T follicular helper cell (primary cell): Measurements from ENCODE around the gene OLFML3.

ENCODE experiments used
- DNase-seq: peaks from one replicate; pipeline ENCODE4 v3.0.0-alpha.2; 2020; ENCODE audit warnings: low read depth

Gene OLFML3

GRCh38 chr1:113949007-113949406 is 30.3 kb upstream of the OLFML3 start:
- no peak for DNase-seq

- no peak for DNase-seq
These were observed 28.4 kb upstream of the OLFML3 start for GRCh38 chr1:113950908-113951307.

GRCh38 chr1:113951719-113952118 is 27.6 kb upstream of the OLFML3 start:
- DNase-seq: no peak

- DNase-seq: no peak
These were observed 21.3 kb upstream of the OLFML3 start for GRCh38 chr1:113957984-113958383.

- no peak for DNase-seq
These were observed 20.6 kb upstream of the OLFML3 start for GRCh38 chr1:113958691-113959090.

GRCh38 chr1:113963281-113963906 is 15.9 kb upstream of the OLFML3 start:
- DNase-seq: no peak

- no peak for DNase-seq
These were observed 13.4 kb upstream of the OLFML3 start for GRCh38 chr1:113965703-113966412.

GRCh38 chr1:113972954-113973353 is 6.3 kb upstream of the OLFML3 start:
- DNase-seq: no peak

- DNase-seq: no peak
These were observed 3.9 kb upstream of the OLFML3 start for GRCh38 chr1:113975211-113975895.

GRCh38 chr1:113976609-113977278 is 2.5 kb upstream of the OLFML3 start:
- DNase-seq: no peak

- DNase-seq: no peak
These were observed 1.4 kb upstream of the OLFML3 start for GRCh38 chr1:113977906-113978305.

- DNase-seq: no peak
These were observed 836 bp downstream of the OLFML3 start for GRCh38 chr1:113980110-113980509.

GRCh38 chr1:113981962-113982931 is 3.0 kb downstream of the OLFML3 start:
- no peak for DNase-seq

GRCh38 chr1:113982949-113983348 is 3.7 kb downstream of the OLFML3 start:
- no peak for DNase-seq

GRCh38 chr1:113983391-113983790 is 4.1 kb downstream of the OLFML3 start:
- DNase-seq: no peak

- no peak for DNase-seq
These were observed 4.6 kb downstream of the OLFML3 start for GRCh38 chr1:113983826-113984225.

- no peak for DNase-seq
These were observed 5.4 kb downstream of the OLFML3 start for GRCh38 chr1:113984710-113985109.

GRCh38 chr1:113986802-113987201 is 7.5 kb downstream of the OLFML3 start:
- DNase-seq: no peak

- DNase-seq: no peak
These were observed 8.0 kb downstream of the OLFML3 start for GRCh38 chr1:113987259-113987658.

- DNase-seq: no peak
These were observed 11.3 kb downstream of the OLFML3 start for GRCh38 chr1:113990530-113990929.

- DNase-seq: no peak
These were observed 11.7 kb downstream of the OLFML3 start for GRCh38 chr1:113990961-113991360.
